DND-41 (cell line): ENCODE data around the gene AMPH.

Experiments used
- ATAC-seq: fragments of 200-7000 bp; cut with Tn5 transposase; 3 replicates; pipeline ENCODE4 v1.9.1; 2021; ENCODE audit warnings: low read depth; ENCODE audit not compliant: insufficient read depth
- DNase-seq: peaks from one replicate; pipeline ENCODE4 v3.0.0-alpha.2; 2020
- H2AFZ ChIP-seq: 2 replicates; pipeline ENCODE4 v1.6.0; 2012; ENCODE audit warnings: low read depth, low read length
- H3K27ac ChIP-seq: 2 replicates; pipeline ENCODE4 v1.5.1; 2012; ENCODE audit warnings: low read length, inconsistent platforms
- H3K27me3 ChIP-seq: fragments of 200-600 bp; sonication (generic); 2 replicates; pipeline ENCODE4 v1.6.0; 2012; ENCODE audit warnings: low read length, mild to moderate bottlenecking, inconsistent platforms; ENCODE audit not compliant: insufficient read depth, poor library complexity
- H3K36me3 ChIP-seq: 2 replicates; pipeline ENCODE4 v1.5.1; 2012; ENCODE audit warnings: low read length, inconsistent platforms; ENCODE audit not compliant: insufficient read depth
- H3K4me1 ChIP-seq: 2 replicates; pipeline ENCODE4 v1.5.1; 2012; ENCODE audit warnings: mild to moderate bottlenecking, low read length; ENCODE audit not compliant: insufficient read depth
- H3K4me2 ChIP-seq: 2 replicates; pipeline ENCODE4 v1.6.0; 2012; ENCODE audit warnings: mild to moderate bottlenecking, moderate library complexity, low read length, inconsistent platforms; ENCODE audit not compliant: insufficient read depth
- H3K4me3 ChIP-seq, 2 experiments: fragments of 200-600 bp in 1 of 2; shearing (Covaris generic) in 1 of 2; 2 replicates each; pipeline ENCODE4 v1.5.1; 2012 to 2016; ENCODE audit warnings: inconsistent platforms in 2 of 2, low read length in 2 of 2, mild to moderate bottlenecking in 2 of 2, low read depth in 1 of 2, moderate library complexity in 1 of 2
- H3K79me2 ChIP-seq: 2 replicates; pipeline ENCODE4 v1.6.0; 2012; ENCODE audit warnings: low read length, inconsistent platforms; ENCODE audit not compliant: insufficient read depth
- H3K9ac ChIP-seq: 2 replicates; pipeline ENCODE4 v1.6.0; 2012; ENCODE audit warnings: low read depth, mild to moderate bottlenecking, inconsistent platforms, low read length, moderate library complexity
- H3K9me3 ChIP-seq: 2 replicates; pipeline ENCODE4 v1.5.1; 2012; ENCODE audit warnings: low read length, moderate library complexity, mild to moderate bottlenecking, inconsistent platforms; ENCODE audit not compliant: insufficient read depth, severe bottlenecking
- H4K20me1 ChIP-seq: 2 replicates; pipeline ENCODE4 v1.6.0; 2012; ENCODE audit warnings: low read length; ENCODE audit not compliant: insufficient read depth
- CTCF ChIP-seq: IDR thresholded peaks from 2 replicates; pipeline ENCODE4 v1.5.1; 2012; ENCODE audit warnings: borderline replicate concordance, low read length, moderate library complexity, mild to moderate bottlenecking; ENCODE audit not compliant: poor library complexity, severe bottlenecking; ENCODE audit errors: extremely low read depth
- EZH2 ChIP-seq: IDR thresholded peaks from 3 replicates; pipeline ENCODE4 v1.6.1; 2012; ENCODE audit warnings: borderline replicate concordance, low read depth, mild to moderate bottlenecking, moderate library complexity, low read length, inconsistent platforms; ENCODE audit not compliant: severe bottlenecking

Gene AMPH

GRCh38 chr7:38334163-38334562, 297.0 kb downstream of the AMPH start:
- TF ChIP-seq EZH2 (no peak), CTCF (no peak)
- Histone ChIP-seq H3K27ac (peak overlapping the region; percentile 44; the same call in 1 of the 2 replicates), H3K79me2 (peaks cover 25% of the 10 kb centered on the region), H3K36me3 (no peaks in the 10 kb centered on the region; the same call in 1 of the 2 replicates), H3K9me3 (no peaks in the 10 kb centered on the region), H3K4me2 (peak overlapping the region; percentile 85), H3K4me3 (peak overlapping the region in 1 of 2 experiments; percentile 66; a peak in 1 of 4 replicates), H3K9ac (peak overlapping the region; percentile 63), H3K4me1 (peaks cover 69% of the 10 kb centered on the region), H4K20me1 (no peaks in the 10 kb centered on the region), H2AFZ (no peak overlapping the region), H3K27me3 (no peaks in the 10 kb centered on the region)
- no peak for ATAC-seq
- DNase-seq, result no peak
